ENCODE measurements around the gene NUP210L.

The NUP210L gene

DNA sequence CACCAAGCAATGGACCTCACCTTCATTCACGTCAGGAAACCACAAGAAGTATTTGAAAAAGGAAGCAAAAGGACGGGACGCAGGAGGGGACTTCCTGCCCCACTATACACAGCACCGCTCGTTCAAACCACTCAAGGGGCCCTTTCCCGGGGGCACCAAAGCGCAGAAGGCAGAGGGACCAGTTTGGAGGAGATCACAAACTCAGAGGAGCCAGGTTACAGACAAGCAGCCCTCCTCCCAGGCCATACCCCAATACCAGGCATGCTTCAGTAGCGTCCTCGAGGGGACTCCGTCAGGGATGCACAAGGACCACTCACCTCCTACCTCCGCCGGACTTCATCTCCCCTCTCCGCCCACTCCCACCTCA is 197.1 kb downstream of the NUP210L start:
- peak overlapping the region; percentile 92 for H3K4me3 ChIP-seq (ENCODE audit: low read depth, low read length)

DNA sequence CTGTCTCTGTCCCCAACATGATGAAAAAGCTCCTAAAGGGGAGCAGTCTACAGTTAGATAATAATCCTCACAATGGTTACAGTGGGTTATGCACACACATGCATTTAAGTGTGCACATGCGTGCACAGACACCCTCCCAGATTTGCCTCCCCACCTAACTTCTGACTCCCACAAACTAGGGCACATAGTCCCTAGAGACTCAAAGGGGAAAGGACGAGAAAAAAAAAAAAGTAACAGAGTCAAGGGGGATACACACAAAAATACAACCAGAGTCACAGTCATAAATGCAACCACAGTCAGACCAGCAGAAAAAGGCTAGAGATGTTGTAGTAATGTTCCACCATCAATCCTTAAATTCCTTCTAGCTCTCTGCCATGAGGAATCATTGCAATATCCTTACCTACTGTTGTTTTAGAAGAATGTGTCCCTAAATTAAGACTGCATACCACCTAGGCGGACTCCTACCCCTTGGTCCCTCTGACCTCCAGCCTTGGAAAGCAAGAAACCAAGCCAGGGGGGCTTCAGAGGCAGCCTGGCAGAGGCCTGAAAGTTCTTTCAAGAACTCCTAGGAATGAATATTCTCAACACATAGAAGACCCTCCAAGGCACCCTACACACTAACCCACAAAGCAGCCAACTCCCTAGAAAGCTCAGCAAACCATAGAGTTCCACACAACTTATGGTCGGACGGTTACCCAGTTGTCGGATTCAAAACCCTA is 197.7 kb downstream of the NUP210L start:
- no peak for DNase-seq (ENCODE audit: low read depth)
- peak overlapping the region; percentile 92 for H3K4me3 ChIP-seq (ENCODE audit: low read depth, low read length)
- no peak for TF ChIP-seq MYC (IDR thresholded peaks at IDR 0.05; ENCODE audit: low read depth, low read length)
- TF ChIP-seq, protein P1, sequence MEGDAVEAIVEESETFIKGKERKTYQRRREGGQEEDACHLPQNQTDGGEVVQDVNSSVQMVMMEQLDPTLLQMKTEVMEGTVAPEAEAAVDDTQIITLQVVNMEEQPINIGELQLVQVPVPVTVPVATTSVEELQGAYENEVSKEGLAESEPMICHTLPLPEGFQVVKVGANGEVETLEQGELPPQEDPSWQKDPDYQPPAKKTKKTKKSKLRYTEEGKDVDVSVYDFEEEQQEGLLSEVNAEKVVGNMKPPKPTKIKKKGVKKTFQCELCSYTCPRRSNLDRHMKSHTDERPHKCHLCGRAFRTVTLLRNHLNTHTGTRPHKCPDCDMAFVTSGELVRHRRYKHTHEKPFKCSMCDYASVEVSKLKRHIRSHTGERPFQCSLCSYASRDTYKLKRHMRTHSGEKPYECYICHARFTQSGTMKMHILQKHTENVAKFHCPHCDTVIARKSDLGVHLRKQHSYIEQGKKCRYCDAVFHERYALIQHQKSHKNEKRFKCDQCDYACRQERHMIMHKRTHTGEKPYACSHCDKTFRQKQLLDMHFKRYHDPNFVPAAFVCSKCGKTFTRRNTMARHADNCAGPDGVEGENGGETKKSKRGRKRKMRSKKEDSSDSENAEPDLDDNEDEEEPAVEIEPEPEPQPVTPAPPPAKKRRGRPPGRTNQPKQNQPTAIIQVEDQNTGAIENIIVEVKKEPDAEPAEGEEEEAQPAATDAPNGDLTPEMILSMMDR (IDR thresholded peaks at IDR 0.05; ENCODE audit: low read depth, low read length): no peak
- no peak for TF ChIP-seq POLR2A (IDR thresholded peaks at IDR 0.05; ENCODE audit: extremely low read depth, insufficient read length)
- TF ChIP-seq, protein P2, sequence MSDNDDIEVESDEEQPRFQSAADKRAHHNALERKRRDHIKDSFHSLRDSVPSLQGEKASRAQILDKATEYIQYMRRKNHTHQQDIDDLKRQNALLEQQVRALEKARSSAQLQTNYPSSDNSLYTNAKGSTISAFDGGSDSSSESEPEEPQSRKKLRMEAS (IDR thresholded peaks at IDR 0.05; ENCODE audit: low read depth, low read length): no peak

More for the DNA sequence above, 197.1 kb downstream of the NUP210L start:
- TF ChIP-seq, protein P1 (IDR thresholded peaks at IDR 0.05; ENCODE audit: low read depth, low read length): no peak
- TF ChIP-seq POLR2A (IDR thresholded peaks at IDR 0.05; ENCODE audit: extremely low read depth, insufficient read length) (no peak), MYC (IDR thresholded peaks at IDR 0.05; ENCODE audit: low read depth, low read length) (peak; percentile 43; the same call in 1 of the 2 replicates)
- TF ChIP-seq, protein P2 (IDR thresholded peaks at IDR 0.05; ENCODE audit: low read depth, low read length): no peak
- DNase-seq (ENCODE audit: low read depth): peak; percentile 69

DNA sequence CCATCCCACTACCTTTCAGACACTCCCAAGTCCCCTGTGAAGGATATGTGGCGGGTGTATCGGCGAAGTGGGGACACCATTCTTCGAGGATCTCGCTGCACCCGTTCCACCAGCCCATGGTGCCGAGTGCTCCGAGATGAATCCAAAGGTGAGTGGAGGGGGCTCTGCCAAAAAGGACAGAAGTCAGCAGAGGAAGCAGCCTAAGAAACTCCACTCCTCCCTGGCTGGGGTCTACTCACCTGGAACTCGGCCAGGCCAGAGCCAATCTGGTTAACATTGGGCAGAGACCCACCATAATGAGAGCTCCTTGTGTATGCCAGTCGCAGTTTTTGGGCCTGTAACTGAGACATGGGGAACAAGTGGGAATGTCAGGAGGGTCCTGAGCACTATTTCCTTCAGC is 200.0 kb downstream of the NUP210L start:
- no peak overlapping the region for H3K4me3 ChIP-seq (ENCODE audit: low read depth, low read length)
- DNase-seq (ENCODE audit: low read depth): no peak
- TF ChIP-seq, protein P1 (IDR thresholded peaks at IDR 0.05; ENCODE audit: low read depth, low read length): no peak
- TF ChIP-seq MYC (IDR thresholded peaks at IDR 0.05; ENCODE audit: low read depth, low read length) (no peak), POLR2A (IDR thresholded peaks at IDR 0.05; ENCODE audit: extremely low read depth, insufficient read length) (no peak)
- TF ChIP-seq, protein P2 (IDR thresholded peaks at IDR 0.05; ENCODE audit: low read depth, low read length): no peak

DNA sequence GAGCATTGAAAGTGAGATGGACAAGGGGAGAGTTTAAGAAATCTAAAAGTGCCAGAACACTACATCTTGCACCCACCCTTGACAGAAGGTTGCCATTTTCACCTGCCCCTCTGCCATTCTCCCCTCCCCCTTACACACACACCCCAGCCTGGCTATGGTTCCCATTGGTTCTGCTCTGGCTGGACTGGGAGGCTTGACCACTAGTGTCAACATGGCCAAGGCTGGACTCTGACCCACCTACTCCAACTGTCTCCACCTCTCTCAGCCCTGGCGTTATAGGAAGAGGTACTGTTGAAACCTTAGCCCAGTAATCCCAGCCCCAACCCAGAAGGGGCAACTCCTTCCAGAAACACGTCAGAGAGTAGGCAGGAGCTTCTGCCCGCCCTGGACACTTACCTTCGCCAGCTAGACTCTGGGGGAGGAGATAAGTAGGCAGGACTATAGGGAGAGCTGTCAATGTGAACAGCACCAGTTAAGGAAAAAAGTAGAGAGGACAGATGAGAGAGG is 201.0 kb downstream of the NUP210L start:
- DNase-seq (ENCODE audit: low read depth): no peak
- TF ChIP-seq, protein P1 (IDR thresholded peaks at IDR 0.05; ENCODE audit: low read depth, low read length): no peak
- TF ChIP-seq, protein P2 (IDR thresholded peaks at IDR 0.05; ENCODE audit: low read depth, low read length): no peak
- no peak for TF ChIP-seq POLR2A (IDR thresholded peaks at IDR 0.05; ENCODE audit: extremely low read depth, insufficient read length)
- TF ChIP-seq MYC (IDR thresholded peaks at IDR 0.05; ENCODE audit: low read depth, low read length): no peak
- H3K4me3 ChIP-seq (ENCODE audit: low read depth, low read length): no peak overlapping the region

DNA sequence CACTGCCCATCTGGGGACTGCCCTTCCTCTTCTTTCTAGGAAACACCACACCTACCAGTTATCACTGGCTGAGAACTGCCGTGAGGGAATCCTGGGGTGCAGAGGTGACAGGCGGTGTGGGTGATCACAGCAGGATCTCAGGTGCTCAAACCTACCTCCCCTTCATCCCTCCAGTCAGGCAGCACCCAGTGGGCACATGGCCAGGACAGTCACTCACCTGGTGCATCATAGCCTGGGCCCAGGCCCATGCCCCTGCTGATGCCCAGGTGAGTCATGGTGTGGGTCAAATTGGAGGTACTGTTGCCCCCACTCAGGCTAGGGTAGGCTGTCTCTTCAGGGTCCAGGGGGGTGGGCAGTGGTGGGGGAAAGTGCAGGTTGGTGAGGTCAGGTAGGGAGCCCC is 203.1 kb downstream of the NUP210L start:
- DNase-seq (ENCODE audit: low read depth): no peak
- TF ChIP-seq, protein P1 (IDR thresholded peaks at IDR 0.05; ENCODE audit: low read depth, low read length): no peak
- TF ChIP-seq MYC (IDR thresholded peaks at IDR 0.05; ENCODE audit: low read depth, low read length) (no peak), POLR2A (IDR thresholded peaks at IDR 0.05; ENCODE audit: extremely low read depth, insufficient read length) (no peak)
- TF ChIP-seq, protein P2 (IDR thresholded peaks at IDR 0.05; ENCODE audit: low read depth, low read length): no peak
- H3K4me3 ChIP-seq (ENCODE audit: low read depth, low read length): no peak overlapping the region

Data from NB4 (cell line).